ENCODE results near the gene UGCG.

Gene UGCG

DNA sequence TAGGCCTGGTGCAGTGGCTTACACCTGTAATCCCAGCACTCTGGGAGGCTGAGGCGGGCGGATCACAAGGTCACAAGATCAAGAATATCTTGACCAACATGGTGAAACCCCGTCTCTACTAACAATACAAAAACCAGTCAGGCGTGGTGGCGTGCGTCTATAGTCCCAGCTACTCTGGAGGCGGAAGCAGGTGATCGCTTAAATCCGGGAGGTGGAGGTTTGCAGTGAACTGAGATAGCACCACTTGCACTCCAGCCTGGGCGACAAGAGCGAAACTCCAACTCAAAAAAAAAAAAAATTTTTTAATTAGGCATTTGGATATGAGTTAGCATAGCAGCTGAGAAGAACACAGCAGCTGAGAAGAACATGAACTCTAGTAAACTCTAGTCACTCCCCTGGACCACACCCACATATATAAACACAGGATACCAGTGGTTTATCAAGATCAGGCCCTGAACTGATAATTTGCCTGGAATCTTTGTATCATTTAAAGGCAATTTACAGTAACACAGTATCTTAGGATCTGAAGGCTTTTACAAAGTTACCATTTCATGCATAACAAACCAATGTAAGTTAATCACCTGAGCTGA is 4.6 kb upstream of the UGCG start:
- peak overlapping the region; percentile 81 for H3K27ac ChIP-seq
- TF ChIP-seq, protein P1, sequence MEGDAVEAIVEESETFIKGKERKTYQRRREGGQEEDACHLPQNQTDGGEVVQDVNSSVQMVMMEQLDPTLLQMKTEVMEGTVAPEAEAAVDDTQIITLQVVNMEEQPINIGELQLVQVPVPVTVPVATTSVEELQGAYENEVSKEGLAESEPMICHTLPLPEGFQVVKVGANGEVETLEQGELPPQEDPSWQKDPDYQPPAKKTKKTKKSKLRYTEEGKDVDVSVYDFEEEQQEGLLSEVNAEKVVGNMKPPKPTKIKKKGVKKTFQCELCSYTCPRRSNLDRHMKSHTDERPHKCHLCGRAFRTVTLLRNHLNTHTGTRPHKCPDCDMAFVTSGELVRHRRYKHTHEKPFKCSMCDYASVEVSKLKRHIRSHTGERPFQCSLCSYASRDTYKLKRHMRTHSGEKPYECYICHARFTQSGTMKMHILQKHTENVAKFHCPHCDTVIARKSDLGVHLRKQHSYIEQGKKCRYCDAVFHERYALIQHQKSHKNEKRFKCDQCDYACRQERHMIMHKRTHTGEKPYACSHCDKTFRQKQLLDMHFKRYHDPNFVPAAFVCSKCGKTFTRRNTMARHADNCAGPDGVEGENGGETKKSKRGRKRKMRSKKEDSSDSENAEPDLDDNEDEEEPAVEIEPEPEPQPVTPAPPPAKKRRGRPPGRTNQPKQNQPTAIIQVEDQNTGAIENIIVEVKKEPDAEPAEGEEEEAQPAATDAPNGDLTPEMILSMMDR (IDR thresholded peaks at IDR 0.05), result no peak
- no peak for TF ChIP-seq ZFX (IDR thresholded peaks at IDR 0.05; ENCODE audit: borderline replicate concordance)

DNA sequence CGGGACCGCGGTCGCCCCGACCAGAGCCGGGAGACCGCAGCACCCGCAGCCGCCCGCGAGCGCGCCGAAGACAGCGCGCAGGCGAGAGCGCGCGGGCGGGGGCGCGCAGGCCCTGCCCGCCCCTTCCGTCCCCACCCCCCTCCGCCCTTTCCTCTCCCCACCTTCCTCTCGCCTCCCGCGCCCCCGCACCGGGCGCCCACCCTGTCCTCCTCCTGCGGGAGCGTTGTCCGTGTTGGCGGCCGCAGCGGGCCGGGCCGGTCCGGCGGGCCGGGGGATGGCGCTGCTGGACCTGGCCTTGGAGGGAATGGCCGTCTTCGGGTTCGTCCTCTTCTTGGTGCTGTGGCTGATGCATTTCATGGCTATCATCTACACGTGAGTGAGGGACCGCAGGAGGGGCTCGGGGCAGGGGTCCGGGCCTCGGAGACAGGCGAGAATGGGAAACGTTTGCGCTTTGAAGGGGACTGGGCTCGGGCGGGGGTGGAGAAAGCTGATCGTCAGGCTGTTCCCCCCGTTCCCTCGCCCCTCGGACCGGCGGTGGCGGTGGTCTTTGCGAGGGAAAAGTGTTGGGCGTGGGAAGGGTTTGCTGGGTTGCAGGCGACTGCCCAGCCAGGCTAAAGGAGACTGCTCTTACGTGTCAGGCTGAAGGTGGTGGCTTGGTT is 457 bp downstream of the UGCG start:
- TF ChIP-seq, protein P1 (IDR thresholded peaks at IDR 0.05), result peak; percentile 40
- no peak for TF ChIP-seq ZFX (IDR thresholded peaks at IDR 0.05; ENCODE audit: borderline replicate concordance)
- peak overlapping the region; percentile 80 for H3K27ac ChIP-seq

DNA sequence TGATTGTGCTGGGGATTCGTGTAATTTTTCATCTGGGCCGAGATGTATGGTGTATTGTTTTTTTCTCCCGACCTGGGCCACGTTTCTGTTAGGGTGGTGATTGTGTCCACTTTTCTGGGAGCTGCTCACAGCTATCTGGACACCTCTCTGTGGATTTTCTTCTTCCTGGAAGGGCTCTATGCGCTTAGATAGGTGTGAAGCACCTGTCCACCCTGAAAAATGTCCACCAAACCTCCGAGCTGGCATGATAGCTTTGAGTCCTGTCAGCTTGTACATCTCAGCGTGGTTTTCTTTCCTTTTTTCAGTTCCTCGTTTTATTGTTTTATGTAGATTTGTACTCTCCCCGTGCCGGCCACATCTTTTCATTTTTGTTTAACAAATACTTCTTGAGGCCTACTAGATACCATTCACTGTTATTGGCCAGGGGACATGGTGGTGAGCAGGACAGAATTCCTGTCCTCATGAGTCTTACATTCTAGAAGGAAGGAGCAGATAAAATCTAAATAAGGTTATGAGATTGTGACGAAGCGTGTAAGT is 1.1 kb downstream of the UGCG start:
- peak overlapping the region; percentile 80 for H3K27ac ChIP-seq
- TF ChIP-seq, protein P1 (IDR thresholded peaks at IDR 0.05), result no peak
- TF ChIP-seq ZFX (IDR thresholded peaks at IDR 0.05; ENCODE audit: borderline replicate concordance), result no peak

DNA sequence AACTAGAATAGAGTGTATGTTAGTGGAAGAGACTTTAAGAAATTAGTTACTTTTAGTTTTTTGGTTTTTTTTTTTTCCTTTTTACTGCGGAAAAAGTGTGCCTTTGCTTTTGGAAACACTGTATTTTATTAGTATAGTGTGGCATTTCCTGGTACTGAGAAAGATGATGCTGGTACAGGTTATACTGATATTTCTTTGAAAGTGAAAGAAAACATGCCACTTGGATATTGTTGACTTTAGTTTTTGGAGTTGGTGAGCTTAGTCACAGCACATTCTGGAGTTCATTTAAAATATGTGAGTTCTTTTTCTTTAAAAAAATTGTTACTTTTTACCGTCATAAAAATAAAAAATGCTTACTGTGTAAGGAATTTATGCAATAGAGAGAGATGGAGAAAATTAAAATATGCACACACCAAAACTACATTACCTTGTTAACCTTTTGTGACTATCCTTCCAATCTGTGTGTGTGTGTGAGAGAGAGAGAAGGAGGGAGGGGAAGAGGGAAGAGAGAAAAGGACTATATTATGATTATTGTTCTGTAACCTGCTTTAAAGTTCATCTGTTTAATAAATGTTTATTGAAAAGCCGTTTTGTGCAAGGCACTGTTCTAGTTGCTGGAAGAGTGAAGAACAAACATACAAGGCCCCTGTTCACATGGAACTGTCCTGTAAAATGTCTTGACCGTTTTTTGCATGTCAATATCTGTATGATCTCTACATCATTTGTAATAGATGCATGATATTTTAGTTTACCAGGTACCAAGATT is 1.9 kb downstream of the UGCG start:
- TF ChIP-seq, protein P1 (IDR thresholded peaks at IDR 0.05), result no peak
- no peak for TF ChIP-seq ZFX (IDR thresholded peaks at IDR 0.05; ENCODE audit: borderline replicate concordance)
- no peak overlapping the region for H3K27ac ChIP-seq

DNA sequence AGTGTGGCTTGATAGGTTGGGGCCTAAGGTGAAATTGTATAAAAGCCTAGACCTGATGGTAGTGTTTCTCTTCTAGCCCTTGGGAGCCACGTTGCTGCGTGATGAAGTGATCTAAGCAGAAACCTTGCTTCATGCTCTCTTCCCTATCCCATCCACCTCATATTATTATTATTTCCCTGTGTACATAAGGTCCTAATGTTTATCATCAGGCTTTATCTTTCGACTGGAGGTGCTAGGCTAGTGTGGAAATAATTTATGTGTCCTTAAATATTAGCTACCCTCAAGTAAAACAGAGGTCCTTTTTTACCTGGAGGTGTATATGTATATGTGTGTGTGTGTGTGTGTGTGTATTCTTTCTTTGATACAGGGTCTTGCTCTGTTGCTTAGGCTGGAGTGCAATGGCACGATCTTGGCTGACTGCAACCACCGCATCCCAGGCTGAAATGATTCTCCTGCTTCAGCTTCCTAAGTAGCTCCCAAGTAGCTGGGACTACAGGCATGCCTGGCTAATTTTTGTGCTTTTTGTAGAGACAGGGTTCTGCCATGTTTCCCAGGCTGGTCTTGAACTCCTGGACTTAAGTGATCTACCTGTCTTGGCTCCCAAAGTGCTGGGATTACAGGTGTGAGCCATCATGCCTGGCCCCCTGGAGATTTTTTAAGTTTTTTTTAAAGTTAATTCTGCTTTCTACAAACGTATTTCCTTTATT is 3.7 kb downstream of the UGCG start:
- no peak for TF ChIP-seq ZFX (IDR thresholded peaks at IDR 0.05; ENCODE audit: borderline replicate concordance)
- TF ChIP-seq, protein P1 (IDR thresholded peaks at IDR 0.05), result no peak
- no peak overlapping the region for H3K27ac ChIP-seq

DNA sequence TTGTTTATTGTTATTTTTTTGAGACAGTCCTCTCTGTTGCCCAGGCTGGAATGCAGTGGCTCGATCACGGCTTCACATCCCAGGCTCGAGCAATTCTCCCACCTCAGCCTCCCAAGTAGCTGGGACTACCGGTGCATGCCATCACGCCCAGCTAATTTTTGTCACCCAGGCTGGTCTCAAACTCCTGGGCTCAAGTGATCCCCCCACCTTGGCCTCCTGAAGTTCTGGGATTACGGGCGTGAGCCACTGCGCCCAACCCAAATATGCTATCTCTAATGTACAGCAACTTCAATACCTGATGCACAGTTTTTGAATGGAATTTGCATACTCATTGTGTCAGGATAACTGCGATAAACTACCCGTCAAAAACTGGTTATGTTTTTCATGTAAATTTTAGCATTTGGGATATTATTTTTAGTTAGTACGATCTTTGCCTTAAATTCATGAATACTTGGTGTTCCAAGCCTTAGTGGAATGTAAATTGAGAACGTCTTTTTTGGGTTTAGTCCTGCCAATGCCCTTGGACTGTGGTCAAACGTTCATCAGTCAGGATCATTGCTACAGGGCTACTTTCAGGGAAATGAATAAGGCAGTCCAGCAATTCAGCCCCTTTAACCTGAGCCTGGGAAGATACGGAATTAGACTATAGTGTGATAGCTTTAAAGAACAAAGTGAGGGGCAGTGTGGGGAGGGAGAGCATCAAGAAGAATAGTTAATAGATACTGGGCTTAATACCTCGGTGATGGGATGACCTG is 4.4 kb downstream of the UGCG start:
- no peak for TF ChIP-seq ZFX (IDR thresholded peaks at IDR 0.05; ENCODE audit: borderline replicate concordance)
- TF ChIP-seq, protein P1 (IDR thresholded peaks at IDR 0.05), result no peak
- no peak overlapping the region for H3K27ac ChIP-seq
